NCI-H345 (cell line): Measurements from ENCODE around the gene TOLLIP.

Experiments
- DNase-seq: peaks from one replicate; lab custom pipeline; 2025; lab: John Stamatoyannopoulos, UW

Gene TOLLIP

GRCh38 chr11:1310772-1311468 lies 1.5 kb upstream of the TOLLIP start:
- no peak for DNase-seq

GRCh38 chr11:1310318-1310687 lies 871 bp upstream of the TOLLIP start:
- no peak for DNase-seq

- DNase-seq: no peak
Observed at GRCh38 chr11:1308743-1309497, 512 bp downstream of the TOLLIP start.

GRCh38 chr11:1307998-1308742 lies 1.3 kb downstream of the TOLLIP start:
- no peak for DNase-seq

GRCh38 chr11:1307163-1307870 lies 2.1 kb downstream of the TOLLIP start:
- no peak for DNase-seq

- DNase-seq: no peak
Observed at GRCh38 chr11:1306186-1307162, 3.0 kb downstream of the TOLLIP start.

GRCh38 chr11:1305501-1306056 lies 3.9 kb downstream of the TOLLIP start:
- no peak for DNase-seq

GRCh38 chr11:1305063-1305495 lies 4.4 kb downstream of the TOLLIP start:
- DNase-seq: no peak

- DNase-seq: no peak
Observed at GRCh38 chr11:1304380-1304779, 5.1 kb downstream of the TOLLIP start.

- no peak for DNase-seq
Observed at GRCh38 chr11:1303973-1304372, 5.5 kb downstream of the TOLLIP start.

GRCh38 chr11:1303126-1303821 lies 6.2 kb downstream of the TOLLIP start:
- DNase-seq: no peak

GRCh38 chr11:1302461-1303125 lies 6.8 kb downstream of the TOLLIP start:
- no peak for DNase-seq

GRCh38 chr11:1302041-1302460 lies 7.4 kb downstream of the TOLLIP start:
- no peak for DNase-seq

GRCh38 chr11:1301220-1302000 lies 8.0 kb downstream of the TOLLIP start:
- DNase-seq: no peak

- peak; percentile 74 for DNase-seq
Observed at GRCh38 chr11:1300569-1301187, 8.8 kb downstream of the TOLLIP start.

GRCh38 chr11:1300121-1300520 lies 9.3 kb downstream of the TOLLIP start:
- no peak for DNase-seq

- no peak for DNase-seq
Observed at GRCh38 chr11:1299621-1300020, 9.8 kb downstream of the TOLLIP start.
